ENCODE results near the gene ITIH5.
"Not testable (repeated sequence)": the region's sequence is repeated elsewhere in the genome, so short reads cannot be mapped to it uniquely, and the experiment has no call there.

ITIH5 gene

GRCh38 chr10:7666253-7667023 is at the start of gene ITIH5:
TSS of gene ITIH5 (minus strand) at chr10:7666966. CDS start at chr10:7666892, 74 bp downstream.
- DNase-seq = no peak

GRCh38 chr10:7715515-7715914 is 48.7 kb upstream of the ITIH5 start:
- DNase-seq = no peak

GRCh38 chr10:7711075-7711474 is 44.3 kb upstream of the ITIH5 start:
- DNase-seq = not testable (repeated sequence)

GRCh38 chr10:7710446-7710845 is 43.7 kb upstream of the ITIH5 start:
- DNase-seq = no peak

GRCh38 chr10:7708832-7709231 is 42.1 kb upstream of the ITIH5 start:
- DNase-seq = no peak

- no peak for DNase-seq
Observed at GRCh38 chr10:7707858-7708622, 41.3 kb upstream of the ITIH5 start.

GRCh38 chr10:7707102-7707501 is 40.3 kb upstream of the ITIH5 start:
- no peak for DNase-seq

GRCh38 chr10:7706534-7707073 is 39.8 kb upstream of the ITIH5 start:
- DNase-seq = no peak

- DNase-seq = no peak
Observed at GRCh38 chr10:7705341-7705740, 38.6 kb upstream of the ITIH5 start.

GRCh38 chr10:7704071-7705016 is 37.6 kb upstream of the ITIH5 start:
- no peak for DNase-seq

GRCh38 chr10:7703140-7703539 is 36.4 kb upstream of the ITIH5 start, which contains the start of gene ITIH2:
TSS of gene ITIH2 (plus strand) at chr10:7703316. CDS start at chr10:7703435, 119 bp downstream.
- no peak for DNase-seq

GRCh38 chr10:7702288-7702812 is 35.6 kb upstream of the ITIH5 start:
- DNase-seq = no peak

- DNase-seq = no peak
Observed at GRCh38 chr10:7701158-7701742, 34.5 kb upstream of the ITIH5 start.

- DNase-seq = no peak
Observed at GRCh38 chr10:7700577-7701125, 33.9 kb upstream of the ITIH5 start.

- DNase-seq = no peak
Observed at GRCh38 chr10:7697426-7697825, 30.7 kb upstream of the ITIH5 start.

GRCh38 chr10:7696545-7696944 is 29.8 kb upstream of the ITIH5 start:
- DNase-seq = no peak

GRCh38 chr10:7693194-7693593 is 26.4 kb upstream of the ITIH5 start:
- DNase-seq = not testable (repeated sequence)

- DNase-seq = not testable (repeated sequence)
Observed at GRCh38 chr10:7692368-7692767, 25.6 kb upstream of the ITIH5 start.

GRCh38 chr10:7690885-7691597 is 24.3 kb upstream of the ITIH5 start:
- not testable (repeated sequence) for DNase-seq

- DNase-seq = no peak
Observed at GRCh38 chr10:7689591-7689990, 22.8 kb upstream of the ITIH5 start.
